Measurements from ENCODE around the gene ANO7.

Gene ANO7

DNA sequence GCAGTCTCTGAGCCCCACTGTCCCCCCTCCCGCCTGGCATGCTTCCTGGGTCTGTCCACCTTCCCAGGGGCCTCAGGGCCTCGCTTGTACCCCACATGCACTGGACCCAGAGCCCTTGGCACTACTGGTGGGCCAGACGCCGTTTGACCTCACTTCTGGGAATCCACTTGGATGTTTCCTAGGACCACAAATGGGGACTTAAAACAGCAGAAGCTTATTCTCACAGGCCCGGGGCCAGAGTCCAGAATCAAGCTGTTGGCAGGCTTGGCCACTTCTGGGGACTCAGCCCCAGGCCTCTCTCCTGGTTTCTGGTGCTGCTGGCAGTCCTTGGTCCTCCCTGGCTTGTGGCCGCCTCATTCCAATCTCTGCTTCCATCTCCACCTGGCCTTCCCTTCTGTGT, 19.6 kb downstream of the ANO7 start:
- no peak for DNase-seq (ENCODE audit: low read depth)

DNA sequence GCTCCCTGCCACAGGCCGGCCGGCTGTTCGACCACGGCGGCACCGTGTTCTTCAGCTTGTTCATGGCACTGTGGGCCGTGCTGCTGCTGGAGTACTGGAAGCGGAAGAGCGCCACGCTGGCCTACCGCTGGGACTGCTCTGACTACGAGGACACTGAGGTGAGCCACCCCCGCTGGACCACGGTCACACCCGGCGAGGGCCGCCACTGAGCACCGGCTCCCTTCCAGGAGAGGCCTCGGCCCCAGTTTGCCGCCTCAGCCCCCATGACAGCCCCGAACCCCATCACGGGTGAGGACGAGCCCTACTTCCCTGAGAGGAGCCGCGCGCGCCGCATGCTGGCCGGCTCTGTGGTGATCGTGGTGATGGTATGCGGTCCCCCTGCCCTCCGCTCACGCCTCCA, 20.8 kb downstream of the ANO7 start:
- no peak for DNase-seq (ENCODE audit: low read depth)

DNA sequence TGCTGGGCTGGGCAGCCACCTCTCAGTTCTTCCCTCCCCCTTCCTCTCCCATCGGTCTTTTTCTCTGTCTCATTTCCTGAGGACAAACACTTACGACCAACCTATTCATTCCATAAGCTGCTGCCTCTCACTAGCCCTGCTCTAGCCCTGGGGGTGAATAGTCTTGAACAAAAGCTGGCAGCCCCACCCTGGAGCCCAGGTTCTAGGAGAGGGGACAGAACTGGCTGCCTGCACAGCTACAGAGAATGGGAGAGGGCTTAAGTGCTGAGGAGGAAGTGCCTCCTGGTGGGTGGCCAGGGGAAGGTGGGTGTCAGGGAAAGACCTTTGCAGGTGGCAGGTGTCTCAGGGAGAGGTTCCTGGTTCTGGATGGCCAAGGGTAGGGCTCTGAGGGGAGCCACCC, 22.8 kb downstream of the ANO7 start:
- no peak for DNase-seq (ENCODE audit: low read depth)

DNA sequence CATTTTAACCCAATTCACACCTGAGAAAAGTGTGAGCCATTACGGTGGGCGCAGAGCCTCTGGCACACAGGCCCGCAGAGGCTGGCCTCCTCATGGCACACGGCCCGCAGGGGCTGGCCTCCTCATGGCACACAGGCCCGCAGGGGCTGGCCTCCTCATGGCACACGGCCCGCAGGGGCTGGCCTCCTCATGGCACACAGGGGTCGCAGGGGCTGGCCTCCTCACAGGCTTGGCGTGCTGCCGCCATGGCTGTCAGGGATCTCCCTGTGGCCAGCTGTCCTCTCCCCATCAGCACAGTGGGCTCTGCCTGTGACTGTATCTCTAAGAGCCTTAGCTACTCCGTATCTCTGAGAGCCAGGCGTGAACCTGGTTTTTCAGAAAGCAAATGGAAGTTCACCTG, 24.6 kb downstream of the ANO7 start:
- no peak for DNase-seq (ENCODE audit: low read depth)

DNA sequence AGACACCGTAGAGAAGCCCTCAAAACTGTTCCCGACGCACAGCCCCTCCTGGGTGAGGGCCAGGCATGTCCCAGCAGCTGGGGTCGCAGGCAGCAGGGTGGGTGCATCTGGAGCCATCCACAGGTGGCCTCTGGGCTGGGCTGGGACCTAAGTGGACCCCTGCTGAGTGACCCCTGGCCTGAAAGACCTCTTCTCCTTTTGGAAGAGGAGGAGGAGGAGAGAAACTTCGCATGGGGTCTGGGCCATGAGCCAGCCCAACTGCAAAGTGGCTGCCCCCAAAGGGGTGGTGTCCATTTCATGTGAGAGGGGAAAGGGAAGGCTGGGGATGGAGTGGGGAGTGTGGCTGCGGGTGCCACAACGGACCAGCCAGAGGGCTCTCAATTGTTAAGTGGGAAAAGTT, 25.1 kb downstream of the ANO7 start:
- no peak for DNase-seq (ENCODE audit: low read depth)

DNA sequence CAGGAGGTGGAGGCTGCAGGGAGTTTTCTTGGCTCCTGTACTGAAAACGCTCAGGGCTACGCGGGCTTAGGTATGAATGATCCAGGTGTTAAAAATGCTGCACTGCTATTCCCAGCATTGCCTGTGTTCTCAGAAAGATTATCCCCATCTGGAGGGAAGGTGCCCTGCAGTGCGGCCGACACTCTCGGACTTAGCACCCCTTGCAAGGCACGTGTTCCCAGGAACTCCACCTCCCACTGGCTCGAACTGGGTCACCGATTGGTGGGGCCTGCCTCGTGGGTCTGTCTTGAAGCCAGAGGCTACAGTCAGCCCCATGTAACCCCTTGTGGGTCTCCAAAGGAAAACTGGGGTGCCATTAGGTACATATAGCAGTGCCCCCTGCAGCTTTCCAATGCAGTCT, 25.7 kb downstream of the ANO7 start:
- DNase-seq (ENCODE audit: low read depth) = no peak

DNA sequence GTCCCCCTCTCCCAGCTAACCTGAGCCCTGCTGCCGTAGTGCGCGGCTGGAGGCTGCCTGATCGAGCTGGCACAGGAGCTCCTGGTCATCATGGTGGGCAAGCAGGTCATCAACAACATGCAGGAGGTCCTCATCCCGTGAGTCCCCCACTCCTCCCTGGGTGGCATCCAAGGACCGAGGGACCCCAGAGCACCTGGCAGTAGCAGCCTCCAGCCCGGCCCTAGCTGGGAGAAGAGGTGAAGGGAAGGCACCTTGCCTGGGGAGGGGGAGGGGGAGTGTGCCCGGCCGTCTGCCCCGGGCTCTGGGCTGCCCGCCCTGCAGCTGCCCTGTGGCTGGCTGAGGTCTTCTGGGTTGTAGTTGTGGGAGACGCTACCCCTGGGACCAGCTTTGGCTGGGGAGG, 26.3 kb downstream of the ANO7 start:
- no peak for DNase-seq (ENCODE audit: low read depth)

DNA sequence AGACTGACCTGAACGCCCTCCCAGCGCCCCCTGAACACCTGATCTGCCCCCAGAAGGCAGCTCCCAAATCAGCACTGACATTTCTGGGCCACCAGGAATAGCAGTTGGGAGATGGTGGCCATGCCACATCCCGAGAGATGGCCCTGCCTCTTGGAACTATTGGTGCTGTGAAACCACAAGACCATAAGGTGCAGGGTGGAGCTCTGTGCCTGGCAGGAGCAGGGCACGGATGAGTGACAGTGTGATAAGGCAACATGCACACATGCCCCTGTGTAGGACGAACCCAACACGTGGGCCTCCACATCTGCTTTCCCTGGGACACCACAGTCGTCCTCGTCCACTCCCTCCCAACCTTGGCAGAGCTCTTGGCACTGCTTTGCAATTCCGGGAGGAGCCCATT, 26.9 kb downstream of the ANO7 start:
- no peak for DNase-seq (ENCODE audit: low read depth)

DNA sequence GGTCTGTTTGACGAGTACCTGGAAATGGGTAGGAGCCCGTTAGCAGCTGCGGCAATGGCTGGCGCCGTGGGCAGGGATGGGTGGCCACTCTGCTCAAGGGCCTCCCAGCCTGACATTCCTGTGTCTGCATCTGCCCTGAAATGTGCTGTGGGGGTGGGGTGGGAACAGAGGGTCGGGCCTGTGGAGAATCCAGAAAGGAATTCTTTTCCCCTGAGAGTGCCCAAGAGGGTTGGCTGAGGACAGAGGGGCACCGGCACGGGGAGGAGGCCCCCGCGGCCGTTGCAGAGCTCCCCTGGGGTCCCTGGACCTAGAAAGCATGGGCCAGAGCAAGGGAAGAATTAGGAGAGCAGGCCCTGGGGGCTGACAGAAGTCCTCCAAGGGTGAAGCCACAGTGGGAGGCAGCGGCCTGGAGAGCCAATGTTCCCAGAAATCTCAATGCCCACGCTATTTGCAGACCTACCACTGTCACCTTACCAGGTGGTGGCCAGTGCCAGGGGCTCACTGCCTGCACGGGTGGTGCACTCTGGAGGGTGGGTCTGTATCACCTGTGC, 27.8 kb downstream of the ANO7 start:
- DNase-seq (ENCODE audit: low read depth) = no peak

DNA sequence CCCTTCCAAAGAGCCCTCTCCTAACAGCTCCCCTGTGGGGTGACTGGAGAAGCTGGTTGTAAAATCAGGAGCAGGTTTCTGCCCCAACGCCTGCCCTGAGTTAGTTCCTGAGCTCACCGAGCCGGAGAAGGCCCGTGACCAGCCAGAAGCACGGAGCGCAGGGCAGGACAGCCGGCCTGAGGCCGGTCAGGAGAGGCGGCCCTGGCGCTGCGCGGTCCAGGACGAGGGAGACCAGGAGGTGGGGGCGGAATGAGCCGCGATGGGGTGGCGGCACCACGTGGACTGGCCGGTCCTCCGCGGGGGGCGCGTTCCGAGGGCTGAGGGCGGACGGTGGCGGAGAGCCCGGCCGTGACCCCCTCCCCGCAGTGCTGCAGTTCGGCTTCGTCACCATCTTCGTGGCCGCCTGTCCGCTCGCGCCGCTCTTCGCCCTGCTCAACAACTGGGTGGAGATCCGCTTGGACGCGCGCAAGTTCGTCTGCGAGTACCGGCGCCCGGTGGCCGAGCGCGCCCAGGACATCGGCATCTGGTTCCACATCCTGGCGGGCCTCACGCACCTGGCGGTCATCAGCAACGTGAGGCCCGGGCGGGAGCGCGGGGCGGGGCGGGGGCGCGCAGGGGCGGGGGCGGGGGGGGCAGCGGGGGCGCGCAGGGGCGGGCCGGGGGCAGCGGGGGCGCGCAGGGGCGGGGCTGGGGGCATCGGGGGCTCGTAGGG, 29.0 kb downstream of the ANO7 start:
- DNase-seq (ENCODE audit: low read depth) = peak; percentile 29

DNA sequence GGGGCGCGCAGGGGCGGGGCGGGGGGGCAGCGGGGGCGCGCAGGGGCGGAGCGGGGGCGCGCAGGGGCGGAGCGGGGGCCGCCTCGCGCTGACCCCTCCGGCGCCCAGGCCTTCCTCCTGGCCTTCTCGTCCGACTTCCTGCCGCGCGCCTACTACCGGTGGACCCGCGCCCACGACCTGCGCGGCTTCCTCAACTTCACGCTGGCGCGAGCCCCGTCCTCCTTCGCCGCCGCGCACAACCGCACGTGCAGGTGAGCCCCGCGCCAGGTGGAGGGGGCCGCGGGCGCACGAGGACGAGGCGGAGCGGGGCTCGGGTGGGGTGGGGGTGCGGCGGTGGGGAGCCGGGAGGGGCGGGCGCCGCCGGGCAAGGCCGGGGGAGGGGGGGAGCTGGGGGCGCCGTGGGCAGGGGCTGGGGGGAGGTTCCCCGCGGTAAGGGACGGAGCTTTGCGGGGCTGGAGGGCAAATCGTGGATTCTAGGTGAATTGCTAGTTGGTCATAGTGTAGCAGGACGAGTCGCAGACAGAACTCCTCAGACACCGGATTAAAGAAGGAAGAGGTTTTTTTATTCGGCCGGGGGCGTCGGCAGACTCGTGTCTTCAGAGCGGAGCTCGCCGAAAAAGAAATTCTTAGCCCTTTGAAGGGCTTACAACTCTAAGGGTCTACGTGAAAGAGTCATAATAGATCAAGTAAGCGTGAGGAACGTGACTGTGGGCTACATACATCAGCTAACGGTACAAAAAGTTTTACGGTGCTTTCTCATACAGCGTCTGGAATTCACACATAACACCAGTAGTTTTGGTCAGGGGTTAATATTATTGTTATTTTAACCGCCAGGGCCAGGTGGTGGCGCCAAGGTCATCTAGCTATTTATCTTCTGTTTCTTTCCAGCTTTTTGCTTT, 29.9 kb downstream of the ANO7 start:
- DNase-seq (ENCODE audit: low read depth) = no peak

DNA sequence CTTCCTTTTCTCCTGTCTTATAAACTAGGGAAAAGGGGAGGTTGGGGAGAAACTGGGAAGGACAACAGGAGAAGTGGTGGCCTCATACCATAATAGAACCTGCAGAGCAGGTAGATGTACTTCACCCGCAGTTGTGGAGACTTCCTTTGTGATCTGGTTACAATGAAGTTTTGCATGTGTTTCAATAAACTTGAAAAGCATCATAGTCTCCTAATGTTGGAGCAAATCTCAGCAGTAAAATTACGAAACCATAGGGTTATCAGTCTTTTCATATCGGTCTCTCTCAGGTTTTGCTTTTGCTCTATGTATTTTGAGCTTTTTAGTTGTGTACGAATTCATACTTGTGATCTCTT, 30.5 kb downstream of the ANO7 start:
- DNase-seq (ENCODE audit: low read depth) = no peak

DNA sequence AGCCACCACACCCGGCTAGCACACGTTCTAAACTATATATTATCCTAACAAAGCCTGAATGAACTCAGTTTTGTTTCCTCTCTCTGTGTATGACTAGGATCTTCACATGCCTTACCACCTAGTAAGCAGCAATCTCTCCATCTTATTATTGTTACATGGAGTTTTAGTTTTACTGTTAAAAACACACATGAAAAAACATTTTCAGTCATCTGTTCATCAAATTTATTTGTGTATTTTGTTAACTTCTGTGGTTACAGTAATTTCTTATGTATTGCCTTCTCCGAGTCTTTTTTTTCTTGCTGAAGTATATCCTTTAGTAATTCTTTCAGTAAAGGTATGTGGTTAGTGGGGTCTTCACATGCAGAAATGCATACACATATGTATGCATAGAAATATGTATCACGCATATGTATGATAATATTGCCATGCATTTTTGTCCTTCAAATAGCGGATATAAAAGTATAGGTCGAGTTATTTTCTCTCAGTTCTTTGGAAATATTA, 31.4 kb downstream of the ANO7 start:
- no peak for DNase-seq (ENCODE audit: low read depth)

DNA sequence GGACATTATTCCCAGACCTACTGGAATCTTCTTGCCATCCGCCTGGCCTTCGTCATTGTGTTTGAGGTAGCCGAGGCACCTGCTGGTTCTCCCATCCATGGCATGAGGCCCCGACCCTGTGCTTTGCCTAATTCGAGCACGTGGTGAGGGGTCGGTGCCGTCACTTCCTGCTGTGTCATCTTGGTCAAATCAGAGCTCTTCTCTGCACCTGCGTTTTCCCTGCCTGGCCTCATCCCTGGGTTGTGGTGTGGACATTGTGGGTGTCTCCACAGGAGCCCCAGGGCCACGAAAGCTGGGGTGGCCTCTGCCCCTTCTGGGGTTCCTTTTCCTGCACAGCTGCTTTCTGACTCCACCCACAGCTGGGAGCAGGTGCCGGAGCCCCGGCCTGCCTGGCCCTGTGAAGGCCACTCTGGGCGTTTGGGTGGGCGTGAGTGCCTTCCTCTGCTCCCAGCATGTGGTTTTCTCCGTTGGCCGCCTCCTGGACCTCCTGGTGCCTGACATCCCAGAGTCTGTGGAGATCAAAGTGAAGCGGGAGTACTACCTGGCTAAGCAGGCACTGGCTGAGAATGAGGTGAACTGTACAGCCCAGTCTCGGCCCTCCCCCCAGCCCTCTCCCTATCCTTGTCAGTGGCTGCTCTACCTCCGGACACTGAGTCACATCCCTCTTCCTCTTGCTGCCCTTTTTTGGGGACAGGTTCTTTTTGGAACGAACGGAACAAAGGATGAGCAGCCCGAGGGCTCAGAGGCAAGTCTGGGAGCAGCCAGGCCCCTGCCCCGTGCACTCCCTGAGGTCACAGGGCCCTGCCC, 34.9 kb downstream of the ANO7 start:
- DNase-seq (ENCODE audit: low read depth) = no peak

DNA sequence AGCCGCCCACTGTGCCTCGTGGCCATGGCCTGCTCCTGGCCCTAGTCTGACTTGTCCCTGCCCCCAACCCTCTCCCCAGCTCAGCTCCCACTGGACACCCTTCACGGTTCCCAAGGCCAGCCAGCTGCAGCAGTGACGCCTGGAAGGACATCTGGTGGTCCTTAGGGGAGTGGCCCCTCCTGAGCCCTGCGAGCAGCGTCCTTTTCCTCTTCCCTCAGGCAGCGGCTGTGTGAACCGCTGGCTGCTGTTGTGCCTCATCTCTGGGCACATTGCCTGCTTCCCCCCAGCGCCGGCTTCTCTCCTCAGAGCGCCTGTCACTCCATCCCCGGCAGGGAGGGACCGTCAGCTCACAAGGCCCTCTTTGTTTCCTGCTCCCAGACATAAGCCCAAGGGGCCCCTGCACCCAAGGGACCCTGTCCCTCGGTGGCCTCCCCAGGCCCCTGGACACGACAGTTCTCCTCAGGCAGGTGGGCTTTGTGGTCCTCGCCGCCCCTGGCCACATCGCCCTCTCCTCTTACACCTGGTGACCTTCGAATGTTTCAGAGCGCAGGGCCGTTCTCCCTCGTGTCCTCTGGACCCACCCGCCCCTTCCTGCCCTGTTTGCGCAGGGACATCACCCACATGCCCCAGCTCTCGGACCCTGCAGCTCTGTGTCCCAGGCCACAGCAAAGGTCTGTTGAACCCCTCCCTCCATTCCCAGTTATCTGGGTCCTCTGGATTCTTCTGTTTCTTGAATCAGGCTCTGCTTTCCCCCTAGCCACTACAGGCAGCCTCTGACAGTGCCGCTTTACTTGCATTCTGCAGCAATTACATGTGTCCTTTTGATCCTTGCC, 35.8 kb downstream of the ANO7 start:
- DNase-seq (ENCODE audit: low read depth) = no peak

DNA sequence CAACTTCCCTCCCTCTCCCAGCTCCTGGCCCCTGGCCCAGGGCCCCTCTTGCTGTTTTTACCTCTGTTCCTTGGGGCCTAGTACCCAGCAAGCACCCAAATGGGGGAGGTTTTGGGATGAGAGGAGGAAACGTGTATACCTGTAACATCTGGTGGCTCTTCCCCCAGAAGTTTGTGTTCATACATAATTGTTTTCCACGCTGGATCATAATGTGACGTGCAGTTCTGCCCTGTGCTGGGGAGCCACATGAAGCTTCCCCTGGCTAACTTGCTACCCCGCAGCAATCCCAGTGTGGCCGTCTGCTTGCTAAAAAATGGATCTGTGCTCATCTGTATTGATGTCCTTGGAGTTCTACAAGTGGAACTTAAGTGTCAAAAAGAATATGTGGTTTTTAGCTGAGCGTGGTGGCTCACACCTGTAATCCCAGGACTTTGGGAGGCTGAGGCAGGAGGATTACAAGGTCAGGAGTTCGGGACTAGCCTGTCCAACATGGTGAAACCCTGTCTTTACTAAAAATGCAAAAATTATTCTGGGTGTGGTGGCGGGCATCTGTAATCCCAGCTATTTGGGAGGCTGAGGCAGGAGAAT, 36.5 kb downstream of the ANO7 start:
- DNase-seq (ENCODE audit: low read depth) = no peak

DNA sequence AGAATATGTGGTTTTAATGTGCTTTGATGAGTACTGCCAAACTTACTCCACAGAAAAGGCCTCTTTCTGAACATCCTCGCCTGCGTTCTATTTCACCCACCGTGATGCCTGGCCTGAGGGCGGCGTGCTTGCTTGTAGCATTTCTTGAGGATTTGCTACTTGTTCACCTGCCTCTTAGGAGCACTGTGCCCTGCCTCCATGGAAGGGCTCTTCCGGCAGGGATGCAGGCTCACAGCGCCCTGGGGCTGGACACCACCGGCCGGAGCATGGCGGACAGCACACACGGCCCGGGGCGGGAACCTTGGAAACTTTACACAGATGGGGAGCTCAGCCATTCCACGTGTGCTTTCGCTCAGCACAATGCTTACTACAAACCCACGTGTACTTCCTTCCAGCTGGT, 37.1 kb downstream of the ANO7 start:
- DNase-seq (ENCODE audit: low read depth) = no peak

DNA sequence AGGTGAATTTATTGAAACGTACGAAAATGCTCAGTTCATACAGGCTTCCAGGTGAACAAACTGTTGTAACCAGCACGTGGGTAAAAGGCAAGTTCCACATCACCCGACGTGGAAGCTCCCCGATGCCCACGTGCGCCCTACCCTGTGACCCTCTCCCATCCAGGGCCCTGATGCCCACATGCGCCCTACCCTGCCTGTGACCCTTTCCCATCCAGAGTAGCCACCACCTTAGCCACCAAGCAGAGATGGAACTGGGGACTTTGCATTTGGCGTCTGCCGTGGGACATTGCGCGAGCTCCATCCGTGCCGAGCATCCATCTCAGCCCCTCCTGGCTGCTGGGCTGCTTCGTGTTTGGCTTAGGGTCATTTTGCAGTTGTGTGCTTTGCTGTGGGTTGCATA, 37.5 kb downstream of the ANO7 start:
- no peak for DNase-seq (ENCODE audit: low read depth)

DNA sequence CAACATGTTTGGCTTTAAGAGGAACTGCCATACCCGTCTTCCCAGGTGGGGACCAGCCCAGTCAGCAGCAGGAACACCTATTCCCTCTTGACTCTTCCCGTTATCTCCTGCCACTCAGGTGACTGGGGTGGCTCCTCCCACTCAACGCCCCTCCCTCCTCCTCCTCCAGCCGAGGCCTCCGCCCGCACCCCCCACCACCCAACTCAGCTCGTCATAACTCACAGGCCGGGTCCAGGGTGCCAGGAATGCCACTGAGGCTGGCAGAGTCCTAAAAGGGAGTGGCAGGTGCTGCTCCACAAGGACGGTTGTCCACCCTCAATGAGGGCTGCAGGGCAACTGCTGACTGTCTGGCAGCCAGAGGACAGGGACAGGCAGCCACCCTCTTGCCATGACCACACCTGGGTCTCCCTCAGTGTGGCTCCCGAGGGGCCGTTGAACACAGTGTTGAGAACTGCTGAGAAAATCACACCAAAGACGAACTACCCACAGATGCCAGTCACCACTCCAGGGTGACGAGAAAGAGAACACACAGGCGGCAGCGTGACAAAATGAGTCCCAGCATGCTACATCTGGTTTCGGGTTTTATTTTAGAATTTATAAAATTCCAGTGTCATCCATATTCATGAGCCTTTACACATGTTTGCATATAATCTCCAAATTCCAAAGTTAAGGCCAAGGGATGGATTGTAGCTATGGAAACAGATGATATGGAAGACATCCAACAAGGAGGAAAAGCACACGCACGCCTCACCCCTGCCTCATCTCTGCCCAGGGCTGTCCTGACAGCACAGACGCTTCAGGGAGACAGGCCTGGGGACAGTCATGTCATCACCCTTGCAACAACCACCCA, 38.5 kb downstream of the ANO7 start:
- no peak for DNase-seq (ENCODE audit: low read depth)

DNA sequence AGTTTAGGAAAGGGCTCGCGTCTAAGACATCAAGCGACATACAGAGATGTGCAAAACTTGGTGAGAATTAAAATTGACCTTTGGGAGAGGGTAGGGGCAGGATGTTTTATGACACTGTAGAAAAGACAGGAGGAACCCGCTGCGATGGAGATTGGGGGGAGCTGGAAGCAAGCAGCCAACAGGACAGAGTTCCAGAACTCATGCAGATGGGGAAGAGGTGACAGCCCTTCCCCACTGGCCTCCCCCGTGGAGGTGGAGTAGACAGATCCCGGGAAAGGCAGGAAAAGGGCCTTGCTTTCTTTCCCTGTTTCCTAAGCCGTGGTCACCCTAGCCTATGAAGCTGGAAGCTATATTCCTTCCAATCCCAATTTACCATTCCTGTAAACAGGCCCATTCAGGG, 39.1 kb downstream of the ANO7 start:
- DNase-seq (ENCODE audit: low read depth) = no peak
